Endothelial cell of umbilical vein (primary cell): ENCODE data around the gene TRRAP. TPM values are rescaled to one million over a fixed set of nuclear protein-coding genes. Genes with fewer than 3 reads are reported as not detected.

Source experiments
- BruUV-seq: library from RNA; stranded (reverse); fragments of 400-500 nt; replicated peaks from 2 replicates; lab custom pipeline; 2021; lab: Mats Ljungman, UMichigan
- CTCF ChIA-PET: fragments of 300-600, 350-600 bp; sonication (Branson Sonifier 250); formaldehyde crosslinking; loops from one replicate; lab custom pipeline; 2021; ENCODE audit warnings: antibody characterized with exemption, inconsistent platforms; lab: Charles Lee
- POLR2A ChIA-PET: fragments of 300-600, 350-600 bp; sonication (Branson Sonifier 250); formaldehyde crosslinking; loops from one replicate; lab custom pipeline; 2021; ENCODE audit warnings: antibody characterized with exemption, inconsistent platforms; lab: Charles Lee
- DNase-seq: peaks from one replicate; pipeline ENCODE4 v3.0.0-alpha.2; 2011; ENCODE audit warnings: low read depth, low spot score
- FAIRE-seq: peaks from 2 replicates; lab custom pipeline; 2011; peaks lifted over from hg19 to GRCh38; lab: Jason Lieb, UNC
- H2AFZ ChIP-seq: 2 replicates; pipeline ENCODE4 v1.6.0; 2012; ENCODE audit warnings: low read depth, low read length, control low read depth, inconsistent platforms
- H3K27ac ChIP-seq: 2 replicates; pipeline ENCODE4 v1.5.1; 2011; ENCODE audit warnings: low read depth, mild to moderate bottlenecking, control low read depth, low read length, moderate library complexity; ENCODE audit not compliant: insufficient read depth
- H3K27me3 ChIP-seq, 2 experiments: 2 replicates each; pipeline versions ENCODE4 v1.6.0 to v1.6.1; 2011; ENCODE audit warnings: low read length in 2 of 2, mixed read lengths in 1 of 2; ENCODE audit not compliant: control insufficient read depth in 2 of 2, insufficient read depth in 2 of 2
- H3K36me3 ChIP-seq, 2 experiments: 2 replicates in 1 of 2; 3 replicates in 1 of 2; pipeline ENCODE4 v1.5.1; 2011; ENCODE audit warnings: low read length in 2 of 2, mild to moderate bottlenecking in 1 of 2, moderate library complexity in 1 of 2; ENCODE audit not compliant: control insufficient read depth in 2 of 2, insufficient read depth in 2 of 2; ENCODE audit errors: extremely low read depth in 1 of 2
- H3K4me1 ChIP-seq: 3 replicates; pipeline ENCODE4 v1.5.1; 2011; ENCODE audit warnings: mild to moderate bottlenecking, low read length; ENCODE audit not compliant: control insufficient read depth, insufficient read depth; ENCODE audit errors: extremely low read depth
- H3K4me2 ChIP-seq: 2 replicates; pipeline ENCODE4 v1.6.1; 2011; ENCODE audit warnings: low read length, control low read depth, mixed read lengths; ENCODE audit not compliant: insufficient read depth
- H3K4me3 ChIP-seq, 3 experiments: fragments of 200-600 bp in 1 of 3; sonication (generic), shearing (Covaris generic) in 1 of 3; replicated peaks in 1 of 3; 2 replicates each; pipeline ENCODE4 v1.5.1; 2011 to 2016; ENCODE audit warnings: control low read depth in 3 of 3, low read length in 3 of 3, mild to moderate bottlenecking in 2 of 3, inconsistent platforms in 1 of 3, low read depth in 1 of 3, moderate library complexity in 1 of 3; ENCODE audit not compliant: insufficient read depth in 1 of 3
- H3K79me2 ChIP-seq: 2 replicates; pipeline ENCODE4 v1.6.0; 2012; ENCODE audit warnings: low read length, inconsistent platforms; ENCODE audit not compliant: control insufficient read depth, insufficient read depth
- H3K9ac ChIP-seq: replicated peaks from 2 replicates; pipeline ENCODE3; 2011; ENCODE audit warnings: low read length, control low read depth; ENCODE audit not compliant: insufficient read depth; ENCODE audit errors: extremely low read depth
- H3K9me1 ChIP-seq: replicated peaks from 3 replicates; pipeline ENCODE4 v1.6.0; 2011; ENCODE audit warnings: mild to moderate bottlenecking, low read length; ENCODE audit not compliant: control insufficient read depth, insufficient read depth; ENCODE audit errors: extremely low read depth
- H3K9me3 ChIP-seq: replicated peaks from 2 replicates; pipeline ENCODE4 v1.5.1; 2012; ENCODE audit warnings: low read length, inconsistent platforms; ENCODE audit not compliant: control insufficient read depth, insufficient read depth
- H4K20me1 ChIP-seq: replicated peaks from 2 replicates; pipeline ENCODE3; 2011; ENCODE audit warnings: mild to moderate bottlenecking, low read length; ENCODE audit not compliant: control insufficient read depth, insufficient read depth; ENCODE audit errors: extremely low read depth
- CTCF ChIP-seq, 2 donors: IDR thresholded peaks; 1 replicate in 1 of 2; 2 replicates in 1 of 2; pipeline ENCODE4 v1.5.1; 2011; ENCODE audit warnings: low read length in 2 of 2, mild to moderate bottlenecking in 2 of 2, moderate library complexity in 2 of 2, control low read depth in 1 of 2, inconsistent platforms in 1 of 2, low read depth in 1 of 2; ENCODE audit not compliant: insufficient read depth in 1 of 2; ENCODE audit errors: extremely low read depth in 1 of 2
- EZH2 ChIP-seq: IDR thresholded peaks from 2 replicates; pipeline ENCODE4 v1.6.1; 2012; ENCODE audit warnings: borderline replicate concordance, low read depth, mild to moderate bottlenecking, moderate library complexity, low read length, inconsistent platforms; ENCODE audit not compliant: severe bottlenecking
- FOS ChIP-seq: IDR thresholded peaks from 2 replicates; pipeline ENCODE4 v1.6.1; 2011; ENCODE audit warnings: mild to moderate bottlenecking, low read length, moderate library complexity, borderline replicate concordance; ENCODE audit not compliant: insufficient read depth
- GATA2 ChIP-seq: IDR thresholded peaks from 2 replicates; pipeline ENCODE4 v1.7.0; 2011; ENCODE audit warnings: low read depth, mild to moderate bottlenecking, moderate library complexity, mixed read lengths, low read length; ENCODE audit not compliant: insufficient read length, insufficient read depth
- JUN ChIP-seq: IDR thresholded peaks from 2 replicates; pipeline ENCODE4 v1.6.1; 2011; ENCODE audit warnings: borderline replicate concordance, low read depth; ENCODE audit not compliant: insufficient read length, insufficient read depth
- MAX ChIP-seq: IDR thresholded peaks from 2 replicates; pipeline ENCODE4 v1.6.1; 2011; ENCODE audit not compliant: insufficient read depth, insufficient read length
- MYC ChIP-seq: IDR thresholded peaks from one replicate; pipeline ENCODE4 v1.6.1; 2011; ENCODE audit warnings: mild to moderate bottlenecking, low read depth, low read length
- POLR2A ChIP-seq: IDR thresholded peaks from 2 replicates; pipeline ENCODE4 v1.6.1; 2012; ENCODE audit warnings: low read depth, mild to moderate bottlenecking, control low read depth, low read length
- POLR2AphosphoS5 ChIP-seq: IDR thresholded peaks from 2 replicates; pipeline ENCODE4 v1.6.1; 2012; ENCODE audit warnings: low read depth, mild to moderate bottlenecking, control low read depth, low read length, moderate library complexity; ENCODE audit not compliant: insufficient read depth
- dilution Hi-C: fragments of 300-500 bp; cut with MboI; formaldehyde crosslinking; loops from one replicate; pipeline ENCODE4 v1.15.0; 2019; ENCODE audit warnings: low sequenced_read_pairs; ENCODE audit not compliant: extremely low pct_ligation_motif_present
- intact Hi-C: fragments of 100-400 bp; cut with micrococcal nuclease; formaldehyde crosslinking; loops from one replicate; pipeline ENCODE4 v1.10.0; 2022
- polyA plus RNA-seq, 4 experiments: library from polyadenylated mRNA; depleted of rRNA in 3 of 4; stranded (reverse) in 3 of 4; unstranded in 1 of 4; fragments of >200 nt; gene quantifications; 2 replicates each; pipeline versions ENCODE4 v1.2.1 to v1.2.3, GENCODE V29; 2011 to 2012; ENCODE audit warnings: missing spikeins in 1 of 4
- total RNA-seq: library from RNA; stranded (reverse); gene quantifications from 2 replicates; pipeline ENCODE4 v1.2.3, GENCODE V29; 2021

Gene TRRAP
- total and polyA plus RNA-seq, 2 donors (not counting 3 experiments of a cell fraction or from before 2014, with no cell fraction given) = 21.8 to 45.8 TPM

GRCh38 chr7:99030457-99030856 is 152.1 kb downstream of the TRRAP start:
- no peaks in the 10 kb centered on the region for H3K27me3 ChIP-seq
- peak overlapping the region; percentile 71 for H3K27ac ChIP-seq
- H3K9ac ChIP-seq = no peak overlapping the region
- no peaks in the 10 kb centered on the region for H3K9me3 ChIP-seq
- intact Hi-C loops (no loop called here), dilution Hi-C loops (no loop called here)
- no peak for TF ChIP-seq POLR2A
- no peak for TF ChIP-seq GATA2
- no peak for TF ChIP-seq JUN
- no peak for TF ChIP-seq MYC
- no peak for TF ChIP-seq CTCF (IDR thresholded peaks at IDR 0.05; ENCODE audit: extremely low read depth in 1 of 2, insufficient read depth in 1 of 2, low read depth in 1 of 2, low read length in 2 of 2)
- no peak for TF ChIP-seq FOS
- TF ChIP-seq EZH2 = no peak
- TF ChIP-seq MAX = no peak
- no peak for TF ChIP-seq POLR2AphosphoS5
- no peak overlapping the region for H3K4me3 ChIP-seq
- H3K9me1 ChIP-seq = no peaks in the 10 kb centered on the region
- H3K4me1 ChIP-seq = peaks cover 24% of the 10 kb centered on the region
- no TSS peak for BruUV-seq
- DNase-seq (no peak), FAIRE-seq (no peak)
- peaks cover 9 to 38% of the 10 kb centered on the region in 2 experiments for H3K36me3 ChIP-seq
- H3K79me2 ChIP-seq = peaks cover 6% of the 10 kb centered on the region
- no peaks in the 10 kb centered on the region for H4K20me1 ChIP-seq
- no peak overlapping the region for H3K4me2 ChIP-seq
- CTCF ChIA-PET = interaction anchor here (0.9 to 2.0 kb wide), 10 partner anchors 8 to 296 kb away, joined by 3 to 8 read pairs (median 4); no protein-coding TSS in a partner anchor
- POLR2A ChIA-PET = interaction anchor here (1.0 to 1.4 kb wide), 2 partner anchors 10 to 295 kb away, joined by 4 to 5 read pairs; partner anchors contain the start of gene ARPC1A
- H2AFZ ChIP-seq = no peak overlapping the region
